HG03558 (cell line): Measurements from ENCODE around the gene SLC7A10.

Experiments used
- ATAC-seq: cut with Tn5 transposase; IDR thresholded peaks from one replicate; pipeline ENCODE4 v1.9.1; 2021; ENCODE audit warnings: moderate number of reproducible peaks; ENCODE audit not compliant: unreplicated experiment; ENCODE audit errors: extremely low read depth

Gene SLC7A10

GRCh38 chr19:33255781-33256180, 30.1 kb upstream of the SLC7A10 start:
- ATAC-seq, result no peak

GRCh38 chr19:33254245-33254824, 28.7 kb upstream of the SLC7A10 start:
- no peak for ATAC-seq

GRCh38 chr19:33252971-33253370, 27.3 kb upstream of the SLC7A10 start:
- no peak for ATAC-seq

GRCh38 chr19:33252418-33252962, 26.8 kb upstream of the SLC7A10 start:
- no peak for ATAC-seq

DNA sequence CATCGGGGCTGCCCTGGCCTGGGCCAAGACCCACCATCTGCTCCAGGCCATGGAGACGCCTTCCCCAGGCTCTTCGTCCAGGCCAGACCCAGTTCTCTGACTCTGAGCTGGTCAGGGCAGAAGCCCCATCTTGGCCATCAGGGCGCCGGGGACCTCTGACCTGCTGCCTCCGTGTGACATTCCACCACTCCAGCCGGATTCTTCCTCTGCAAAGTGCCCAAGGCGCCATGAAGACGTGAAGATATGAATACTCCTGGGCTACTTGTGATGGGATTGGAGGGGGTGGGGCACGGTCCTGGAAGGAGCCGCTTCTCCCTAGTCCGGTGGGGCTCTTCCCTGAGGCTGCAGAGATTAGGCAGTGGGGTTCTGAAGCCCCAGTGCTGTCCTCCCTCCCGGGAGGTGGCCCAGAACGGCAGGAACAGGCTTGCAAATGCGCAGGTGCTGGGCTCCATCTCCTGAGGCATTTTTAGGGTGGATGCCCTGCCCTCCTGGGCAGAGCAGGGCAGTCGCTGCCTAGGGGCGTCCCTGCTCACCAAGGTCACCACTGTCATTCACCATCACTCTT, 26.0 kb upstream of the SLC7A10 start:
- no peak for ATAC-seq

- ATAC-seq, result no peak
Observed at GRCh38 chr19:33251076-33251475, 25.4 kb upstream of the SLC7A10 start.

DNA sequence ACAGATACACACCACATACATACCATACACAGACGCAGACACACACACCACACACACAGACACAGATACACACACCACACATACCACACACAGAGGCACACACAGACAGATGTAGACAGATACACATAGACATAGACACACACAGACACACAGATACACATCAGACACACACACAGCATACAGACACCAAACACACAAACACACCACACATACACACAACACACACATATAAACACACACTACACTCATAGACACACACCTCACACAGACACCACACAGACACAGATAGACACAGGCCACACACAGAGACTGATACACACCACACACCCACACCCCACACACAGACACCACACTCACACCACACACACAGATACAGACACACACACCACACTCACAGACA, 24.9 kb upstream of the SLC7A10 start:
- ATAC-seq, result no peak

DNA sequence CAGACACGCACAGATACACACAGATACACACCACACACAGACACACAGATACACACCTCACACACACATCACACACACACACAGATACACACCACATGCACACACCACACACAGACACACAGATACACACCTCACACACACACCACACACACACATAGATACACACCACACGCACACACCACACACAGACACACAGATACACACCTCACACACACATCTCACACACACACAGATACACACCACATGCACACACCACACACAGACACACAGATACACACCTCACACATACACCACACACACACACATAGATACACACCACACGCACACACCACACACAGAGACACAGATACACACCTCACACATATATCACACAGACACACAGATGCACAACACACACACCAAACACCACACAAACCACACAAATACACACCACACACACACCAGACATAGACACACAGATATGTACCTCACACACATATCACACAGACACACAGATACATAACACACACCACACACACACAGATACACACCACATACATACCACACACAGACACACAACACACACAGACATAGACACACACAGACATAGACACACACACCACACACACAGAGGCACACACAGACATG, 24.2 kb upstream of the SLC7A10 start:
- ATAC-seq, result no peak

- ATAC-seq, result no peak
Observed at GRCh38 chr19:33248954-33249613, 23.4 kb upstream of the SLC7A10 start.

GRCh38 chr19:33248553-33248953, 22.9 kb upstream of the SLC7A10 start:
- no peak for ATAC-seq

GRCh38 chr19:33248104-33248503, 22.5 kb upstream of the SLC7A10 start:
- no peak for ATAC-seq

DNA sequence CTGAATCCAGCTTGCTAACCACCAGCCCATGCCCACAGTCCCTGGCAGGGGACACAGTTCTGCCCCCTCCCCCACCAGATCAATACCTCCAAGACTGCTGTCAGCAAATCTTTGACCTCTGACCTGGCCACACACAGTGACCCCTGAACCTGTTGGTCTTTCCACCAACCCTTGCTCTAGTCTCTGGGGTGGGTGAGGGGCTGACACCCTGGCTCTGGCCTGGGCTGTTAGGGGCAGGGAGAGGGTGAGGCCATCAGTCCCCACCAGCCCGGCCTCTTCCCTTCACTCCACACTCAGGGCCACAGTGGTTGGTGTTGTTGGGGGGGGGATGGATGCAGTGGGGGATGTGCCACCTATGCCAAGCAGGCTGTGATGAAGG, 21.8 kb upstream of the SLC7A10 start:
- ATAC-seq, result no peak

DNA sequence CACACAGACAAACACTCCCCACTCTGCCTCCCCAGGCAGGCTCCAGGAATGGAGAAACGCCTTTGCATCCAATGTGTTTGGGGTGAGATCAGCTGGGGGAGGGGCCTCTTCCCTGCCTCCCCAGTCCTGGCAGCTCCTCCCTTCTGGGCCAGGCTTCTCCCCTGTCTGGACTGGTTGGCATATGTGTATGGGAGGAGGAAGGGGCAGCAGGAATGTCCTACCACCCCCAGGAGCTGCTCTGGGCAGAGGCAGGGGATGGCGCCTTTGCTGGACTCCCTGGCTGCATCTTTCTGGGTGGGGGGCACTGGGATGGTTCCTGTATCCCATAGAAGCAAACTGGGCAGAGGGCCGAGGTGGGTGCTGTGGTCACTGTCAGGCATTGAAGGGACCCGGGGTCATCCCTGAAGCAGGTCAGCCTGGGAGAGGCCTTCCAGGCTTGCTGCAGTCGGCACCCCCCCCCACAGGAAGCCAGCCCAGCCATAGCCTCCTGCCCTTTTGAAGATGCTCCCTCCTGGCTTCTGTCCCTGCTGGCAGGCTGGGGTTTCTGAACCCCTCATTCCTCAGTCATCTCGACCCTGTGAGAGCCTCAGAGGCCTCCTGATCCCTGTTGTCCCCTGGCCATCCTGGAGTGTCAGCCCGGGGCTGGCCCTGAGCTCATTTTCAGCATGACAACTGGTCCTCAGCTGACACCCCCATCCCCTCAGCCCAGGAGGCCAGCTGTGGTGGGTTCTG, 21.2 kb upstream of the SLC7A10 start:
- no peak for ATAC-seq

DNA sequence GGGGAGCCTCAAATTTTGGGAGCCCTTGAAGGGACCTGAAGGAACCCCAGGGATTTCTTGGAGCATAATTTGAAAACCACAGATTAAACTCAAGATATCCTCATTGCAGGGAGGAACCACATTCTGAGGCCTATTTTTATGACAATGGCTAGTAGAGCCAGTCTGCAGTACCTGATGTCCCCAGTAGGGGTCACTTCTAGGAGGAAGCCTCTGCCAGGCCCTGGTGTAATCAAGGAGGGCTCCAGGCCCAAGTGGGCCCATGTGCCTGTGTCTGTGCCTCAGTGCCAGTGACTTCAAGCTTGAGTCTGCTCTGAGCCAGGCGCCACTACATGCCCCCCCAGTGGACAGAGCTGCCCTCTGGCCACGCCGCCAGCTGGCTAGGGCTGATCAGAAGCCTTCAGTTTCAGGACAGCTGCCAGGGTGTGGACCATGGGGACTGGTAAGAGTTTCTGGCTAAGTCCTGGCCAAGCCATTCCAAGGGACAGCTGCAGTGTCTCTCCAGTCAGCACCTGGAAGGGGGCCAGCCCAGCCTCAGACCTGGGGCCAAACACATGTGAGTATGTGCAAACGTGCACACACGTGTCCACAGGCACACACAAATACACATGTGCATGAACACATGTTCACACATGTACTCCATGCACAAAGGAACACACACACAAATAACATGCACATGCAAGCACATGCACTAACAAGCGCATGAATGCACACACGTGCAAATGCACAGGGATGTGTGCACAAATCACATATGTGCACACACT, 20.5 kb upstream of the SLC7A10 start:
- ATAC-seq, result no peak

DNA sequence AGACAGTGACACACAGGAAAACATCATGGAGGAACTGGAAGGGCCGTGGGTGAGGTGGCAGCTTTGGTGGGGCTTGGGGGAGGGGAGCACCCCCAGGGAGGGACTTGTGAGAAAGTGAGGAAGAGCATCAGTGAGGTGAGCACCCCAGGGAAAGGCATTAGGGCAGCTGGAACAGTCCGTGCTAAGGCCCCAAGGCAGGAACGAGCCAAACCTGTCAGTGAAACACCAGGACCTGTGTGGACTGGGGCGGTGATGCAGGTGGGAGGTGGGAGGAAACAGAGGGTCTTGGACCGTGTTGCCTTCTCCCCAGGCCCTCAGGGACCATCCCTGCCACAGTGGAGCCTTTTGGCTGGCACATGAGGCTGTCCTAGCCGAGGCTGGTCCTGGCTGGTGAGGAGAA, 17.3 kb upstream of the SLC7A10 start:
- ATAC-seq, result no peak

DNA sequence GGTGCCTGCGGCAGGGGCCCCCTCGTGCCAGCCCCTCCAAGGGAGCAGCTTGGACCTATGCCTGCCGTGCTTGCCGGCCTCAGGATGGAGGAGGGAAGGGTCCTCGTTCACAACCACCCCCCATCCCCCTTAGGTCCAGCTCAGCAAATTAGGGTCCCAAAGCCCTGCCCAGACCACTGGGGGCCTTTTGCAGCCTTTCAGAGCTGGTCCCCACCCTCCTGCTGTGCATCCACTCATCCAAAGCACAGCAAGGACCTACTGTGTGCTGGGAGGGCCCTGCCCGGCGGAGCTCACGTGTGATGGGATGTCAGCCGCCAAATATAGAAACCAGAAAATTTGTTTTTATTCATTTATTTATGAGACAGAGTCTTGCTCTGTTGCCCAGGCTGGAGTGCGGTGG, 16.5 kb upstream of the SLC7A10 start:
- no peak for ATAC-seq

GRCh38 chr19:33241530-33242101, 16.0 kb upstream of the SLC7A10 start:
- no peak for ATAC-seq

GRCh38 chr19:33241091-33241529, 15.5 kb upstream of the SLC7A10 start:
- ATAC-seq, result no peak

DNA sequence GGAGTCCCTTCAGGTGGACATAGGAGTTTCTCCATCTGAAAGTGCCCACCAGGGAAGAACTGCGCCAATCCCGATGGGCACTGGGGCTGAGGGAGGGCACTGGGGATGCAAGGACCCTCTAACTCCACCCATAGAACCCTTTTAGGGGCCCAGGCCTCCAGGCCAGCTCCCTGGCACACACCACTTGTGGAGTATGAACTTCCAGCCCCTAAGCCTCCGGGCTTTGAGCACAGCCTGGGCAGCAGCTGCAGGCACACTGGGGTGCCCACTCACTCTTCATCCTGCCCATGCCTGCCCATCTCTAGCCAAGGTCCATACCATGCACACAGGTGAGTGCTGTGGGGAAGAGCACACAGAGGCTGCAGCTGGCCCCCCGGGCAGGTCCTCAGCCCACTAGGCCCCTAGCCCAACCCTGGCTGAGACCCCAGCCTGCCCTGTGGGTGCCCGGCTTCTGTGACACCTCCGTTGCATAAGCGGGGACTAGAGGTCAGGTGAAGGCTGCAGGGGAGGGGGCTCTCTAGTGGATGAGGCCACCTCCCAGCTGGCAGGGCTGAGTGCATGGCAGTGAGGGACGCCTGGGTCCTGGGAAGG, 14.6 kb upstream of the SLC7A10 start:
- no peak for ATAC-seq
